Measurements from ENCODE around the gene CDKN2B-AS1.

Gene CDKN2B-AS1

DNA sequence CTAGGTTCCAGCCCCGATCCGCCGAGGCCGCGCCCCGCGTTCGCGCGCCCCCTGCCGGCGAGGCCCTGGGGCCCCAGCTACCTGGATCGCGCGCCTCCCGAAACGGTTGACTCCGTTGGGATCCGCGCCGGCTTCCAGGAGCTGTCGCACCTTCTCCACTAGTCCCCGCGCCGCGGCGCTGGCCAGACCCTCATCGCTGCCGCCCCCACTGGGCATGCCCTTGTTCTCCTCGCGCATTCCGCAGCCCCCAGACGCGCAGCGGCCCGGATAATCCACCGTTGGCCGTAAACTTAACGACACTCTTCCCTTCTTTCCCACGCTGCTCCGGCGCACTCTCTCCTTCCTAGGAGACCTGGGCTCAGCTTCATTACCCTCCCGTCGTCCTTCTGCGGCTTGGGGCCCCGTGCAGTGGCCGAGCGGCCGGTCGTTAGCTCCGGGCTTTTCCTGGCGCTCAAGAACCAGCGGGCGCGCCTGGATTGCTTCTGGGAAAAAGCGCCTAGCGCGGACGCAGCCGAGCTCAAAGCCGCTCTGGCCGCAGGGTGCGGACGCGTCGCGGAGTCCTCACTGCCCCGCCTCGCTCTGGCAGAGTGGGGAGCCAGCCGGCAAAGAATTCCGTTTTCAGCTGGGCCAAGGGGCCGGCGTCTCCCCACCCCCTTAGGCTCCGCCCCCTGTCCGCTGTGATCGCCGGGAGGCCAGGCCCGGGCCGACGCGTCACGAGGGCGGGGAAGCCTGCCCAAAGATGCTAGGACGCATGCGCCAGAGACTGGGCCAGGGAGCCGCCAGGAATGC, 14.3 kb downstream of the CDKN2B-AS1 start, which contains the start of gene CDKN2B:
TSS of gene CDKN2B (minus strand) at position 589 of the 789 bp plus-strand sequence. CDS start at position 237, 352 bp downstream.
- no peak for DNase-seq

GRCh38 chr9:22009506-22009867, 14.9 kb downstream of the CDKN2B-AS1 start:
- DNase-seq: no peak

DNA sequence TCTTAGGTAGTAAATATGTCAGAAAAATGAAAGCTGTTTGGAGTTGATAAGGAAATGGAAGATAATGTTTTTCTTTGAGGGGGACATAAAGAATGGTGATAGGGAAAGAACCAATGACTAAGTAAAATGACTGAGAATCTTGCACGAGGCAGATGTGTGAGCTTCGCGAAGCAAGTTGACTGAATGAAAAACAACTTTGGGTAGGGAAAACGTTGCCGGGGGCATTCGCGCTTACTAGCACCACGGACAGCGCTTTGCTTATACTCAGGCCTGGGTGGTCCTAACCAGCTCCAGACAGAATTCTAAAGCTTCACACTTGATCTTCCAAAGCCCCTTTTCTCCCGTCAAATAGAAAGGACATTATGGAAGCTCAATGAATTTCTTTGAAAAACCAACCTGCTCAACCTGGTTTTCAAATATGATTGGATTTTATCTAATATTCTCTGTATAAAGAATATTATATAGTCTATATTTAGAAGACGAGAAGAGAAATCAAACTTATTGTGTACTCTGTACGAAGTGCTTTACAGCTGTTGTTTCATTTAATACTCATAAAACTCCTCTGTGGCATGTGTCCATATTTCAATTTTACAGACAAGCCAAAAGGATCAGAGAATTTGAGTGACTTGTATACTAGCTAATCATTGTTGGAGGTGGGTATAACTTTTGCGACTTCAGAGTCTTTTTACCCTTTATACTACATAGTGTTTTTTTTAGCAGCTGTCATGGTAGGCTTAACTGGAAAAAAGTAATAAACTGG, 16.5 kb downstream of the CDKN2B-AS1 start:
- no peak for DNase-seq

DNA sequence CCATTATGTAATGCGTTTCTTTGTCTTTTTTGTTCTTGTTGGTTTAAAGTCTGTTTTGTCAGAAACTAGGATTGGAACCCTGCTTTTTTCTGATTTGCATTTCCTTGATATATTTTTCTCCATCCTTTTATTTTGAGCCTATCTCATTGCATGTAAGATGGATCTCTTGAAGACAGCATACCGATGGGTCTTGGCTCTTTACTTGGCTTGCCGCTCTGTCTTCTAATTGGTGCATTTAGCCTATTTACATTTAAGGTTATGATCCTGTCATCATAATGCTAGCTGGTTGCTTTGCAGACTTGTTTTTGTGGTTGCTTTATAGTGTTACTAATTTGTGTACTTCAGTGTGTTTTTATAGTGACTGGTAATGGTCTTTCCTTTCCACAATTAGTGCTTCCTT, 27.8 kb downstream of the CDKN2B-AS1 start:
- no peak for DNase-seq

GRCh38 chr9:22026696-22027095, 32.1 kb downstream of the CDKN2B-AS1 start:
- DNase-seq: no peak

- no peak for DNase-seq
These were observed 33.8 kb downstream of the CDKN2B-AS1 start for GRCh38 chr9:22028394-22028793.

DNA sequence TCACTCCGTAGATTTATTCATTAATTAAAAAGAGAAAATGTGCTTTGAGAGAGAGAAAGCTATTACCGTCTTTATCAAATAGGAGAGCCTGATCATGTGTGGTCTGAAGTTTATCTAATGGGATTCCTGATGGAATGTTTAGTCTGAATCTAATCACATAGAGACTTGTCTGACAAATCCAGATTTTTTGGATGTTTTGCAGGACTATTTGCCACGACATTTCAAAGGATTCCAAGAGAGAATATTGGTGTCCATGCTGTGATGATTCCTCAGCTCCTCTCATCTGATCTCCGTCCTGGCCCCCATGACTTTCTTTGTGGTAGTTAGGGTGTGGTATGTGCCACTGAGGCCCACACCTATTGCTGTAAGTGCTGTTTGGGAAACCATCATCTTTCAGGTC, 34.6 kb downstream of the CDKN2B-AS1 start:
- no peak for DNase-seq

DNA sequence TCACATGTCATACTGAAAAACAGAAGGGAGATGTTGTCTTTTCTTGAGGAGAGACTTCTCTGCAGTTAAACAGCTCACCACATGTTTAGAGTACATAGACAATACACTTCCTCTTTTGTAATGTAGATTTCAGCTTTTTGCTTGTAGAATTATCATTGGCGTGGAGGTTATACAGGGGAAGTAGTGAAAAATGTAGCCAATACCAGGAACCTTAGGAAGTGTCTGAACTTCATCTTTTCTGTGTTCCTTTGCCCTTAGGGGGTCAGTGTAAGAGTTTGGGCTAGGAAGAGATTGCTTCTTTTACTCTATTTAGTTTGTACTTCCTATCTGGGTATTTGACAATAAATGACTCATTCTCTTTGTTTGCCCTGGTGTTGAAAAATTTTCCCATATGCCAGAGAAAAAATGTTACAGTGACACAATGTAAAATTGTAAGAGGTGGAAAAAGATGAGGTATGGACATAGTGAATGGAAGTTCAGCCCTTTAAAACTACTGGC, 35.6 kb downstream of the CDKN2B-AS1 start:
- peak; percentile 82 for DNase-seq

- DNase-seq: no peak
These were observed 37.2 kb downstream of the CDKN2B-AS1 start for GRCh38 chr9:22031655-22032411.

DNA sequence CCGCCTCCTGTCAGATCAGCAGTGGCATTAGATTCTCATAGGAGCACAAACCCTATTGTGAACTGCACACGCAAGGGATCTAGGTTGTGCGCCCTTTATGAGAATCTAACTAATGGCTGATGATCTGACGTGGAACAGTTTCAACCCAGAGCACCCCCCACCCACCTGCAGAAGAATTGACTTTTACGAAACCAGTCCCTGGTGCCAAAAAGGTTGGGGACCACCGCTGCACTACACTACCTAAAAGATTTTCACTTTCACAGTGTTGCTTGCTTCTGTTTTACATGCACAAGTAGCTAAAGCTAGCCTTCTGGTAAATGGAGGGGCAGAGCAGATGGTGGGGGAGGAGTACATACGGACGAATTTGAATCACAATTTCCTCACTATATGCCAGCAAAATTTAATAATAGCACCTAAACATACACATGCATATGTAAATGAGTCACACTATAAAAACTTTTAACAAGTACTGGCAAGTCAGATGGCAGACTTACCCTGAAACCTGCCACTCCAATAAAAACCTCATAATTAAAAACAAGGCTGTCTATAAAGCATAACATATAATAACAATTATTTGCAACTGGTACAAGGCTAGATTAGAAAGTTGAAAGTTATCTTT, 38.5 kb downstream of the CDKN2B-AS1 start:
- no peak for DNase-seq

DNA sequence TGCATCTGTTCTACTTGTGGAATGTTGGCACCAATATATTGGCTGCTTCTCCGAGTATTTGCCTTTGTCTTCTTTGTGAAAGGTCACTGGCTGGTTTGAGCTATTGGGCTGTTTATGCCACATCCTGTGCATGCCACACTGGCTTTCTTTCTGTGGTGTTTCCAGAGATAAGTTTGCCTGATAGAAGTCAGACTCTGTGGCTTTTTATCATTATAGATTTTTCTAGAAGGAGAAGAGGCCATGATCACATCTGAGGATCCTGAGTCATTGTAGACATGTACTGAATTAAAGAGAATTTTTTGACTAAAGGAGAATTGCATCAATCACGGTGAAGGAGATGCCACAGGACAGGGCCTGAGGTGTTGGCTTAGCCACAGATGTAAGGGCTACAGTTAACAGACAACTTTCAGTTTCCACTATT, 41.0 kb downstream of the CDKN2B-AS1 start:
- DNase-seq: no peak

DNA sequence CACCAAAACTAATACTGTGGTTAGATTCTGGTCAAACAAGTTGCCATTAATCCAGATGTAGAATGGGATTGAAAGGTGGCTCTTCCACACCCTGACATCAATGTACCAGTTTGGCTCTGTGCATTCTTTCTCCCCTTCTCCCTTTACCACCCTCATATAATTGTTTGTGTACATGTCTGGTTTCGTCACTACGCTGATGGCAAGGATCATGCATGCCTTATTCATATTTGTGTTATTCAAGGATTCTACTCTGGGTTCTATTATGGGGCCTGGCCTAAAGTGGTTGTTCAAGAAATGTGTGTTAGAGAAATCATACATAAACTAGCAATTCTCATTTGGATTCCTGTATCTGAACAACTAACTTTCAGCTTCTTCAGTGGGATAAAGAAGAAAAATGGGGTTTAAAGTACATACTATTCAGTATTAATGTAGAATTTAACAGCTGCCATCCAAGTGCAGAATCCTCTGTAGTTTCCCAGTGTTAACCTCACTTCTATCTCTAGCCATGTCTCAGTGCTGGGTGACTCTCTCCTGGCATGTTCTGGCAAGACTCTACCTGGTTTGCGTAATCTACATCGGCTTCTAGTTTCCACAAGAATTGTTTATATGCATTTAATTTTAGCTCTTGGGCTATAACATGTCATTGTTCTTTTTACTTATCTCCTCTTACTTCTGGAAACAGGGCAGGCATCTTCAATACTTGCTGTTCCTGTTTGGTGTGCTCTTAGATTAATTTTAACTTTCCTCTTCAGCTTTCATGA, 42.5 kb downstream of the CDKN2B-AS1 start:
- DNase-seq: no peak

GRCh38 chr9:22037954-22038690, 43.5 kb downstream of the CDKN2B-AS1 start:
- DNase-seq: peak; percentile 36

DNA sequence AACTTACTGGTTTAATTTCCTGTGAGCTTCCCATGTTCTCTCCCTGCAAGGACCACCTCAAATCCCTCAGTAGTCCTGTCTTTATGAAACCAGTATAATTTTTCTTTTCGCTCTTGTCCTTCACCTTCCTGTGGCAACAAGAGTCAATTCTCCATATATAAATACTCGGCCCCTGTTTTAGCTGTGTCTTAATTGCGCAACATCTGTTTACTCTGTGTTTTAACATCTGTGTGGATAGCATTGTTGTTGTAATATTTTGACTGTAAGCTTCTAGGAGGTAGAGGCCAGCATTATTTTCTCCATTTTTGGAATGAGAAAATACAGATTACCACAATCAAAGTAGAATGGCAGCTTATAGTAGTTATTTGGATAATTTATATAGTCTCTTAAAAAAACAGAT, 44.7 kb downstream of the CDKN2B-AS1 start:
- DNase-seq: no peak

GRCh38 chr9:22040760-22041159, 46.2 kb downstream of the CDKN2B-AS1 start:
- DNase-seq: no peak

- no peak for DNase-seq
These were observed 46.8 kb downstream of the CDKN2B-AS1 start for GRCh38 chr9:22041344-22041743.

GRCh38 chr9:22041775-22042174, 47.2 kb downstream of the CDKN2B-AS1 start:
- DNase-seq: no peak

GRCh38 chr9:22043928-22044327, 49.3 kb downstream of the CDKN2B-AS1 start:
- no peak for DNase-seq

DNA sequence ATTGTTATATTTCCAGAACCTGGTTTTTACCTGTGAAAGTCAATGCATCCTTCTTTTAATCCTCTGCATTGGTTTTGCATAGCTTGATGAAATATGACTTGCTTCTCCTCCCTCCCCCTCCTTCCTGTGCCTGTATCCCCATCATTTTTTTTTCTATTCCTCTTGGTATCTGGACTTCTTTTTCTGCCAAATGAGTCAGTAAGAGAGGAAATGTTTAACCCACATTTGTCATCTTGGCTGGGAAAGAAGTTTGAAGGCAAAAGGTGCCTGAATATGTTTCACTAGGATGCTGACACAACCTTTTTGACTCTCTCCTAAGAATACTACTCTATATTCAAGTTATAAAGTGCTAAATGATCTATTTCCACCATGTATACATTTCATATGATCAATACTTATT, 50.0 kb downstream of the CDKN2B-AS1 start:
- DNase-seq: no peak

DNA sequence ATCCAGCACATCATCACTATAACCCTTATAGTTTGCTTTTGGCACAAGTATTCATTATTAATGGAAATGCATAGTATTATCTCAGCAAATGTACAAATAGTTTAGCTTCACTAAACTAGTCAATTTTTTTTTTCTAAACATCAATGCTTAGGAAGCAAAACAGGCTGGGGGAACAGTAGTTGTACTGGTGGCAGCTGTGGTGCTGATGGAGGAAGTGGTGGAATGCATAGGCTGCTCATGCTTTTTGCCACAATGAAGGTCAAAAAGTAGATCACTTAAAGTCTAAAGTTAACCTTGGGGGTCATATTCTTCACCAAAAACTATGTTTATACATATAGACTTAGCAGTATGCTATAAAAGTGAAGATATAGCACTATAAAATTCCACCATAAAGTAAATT, 50.8 kb downstream of the CDKN2B-AS1 start:
- DNase-seq: no peak

- no peak for DNase-seq
These were observed 51.8 kb downstream of the CDKN2B-AS1 start for GRCh38 chr9:22046243-22046885.

Measured in GF-D8 (cell line).